ENCODE measurements around the gene RMC1. TPM values are rescaled to one million over a fixed set of nuclear protein-coding genes. Genes with fewer than 3 reads are reported as not detected.

RMC1 gene
- total RNA-seq, 2 experiments from 2014 or later: 32.8 to 36.2 TPM

DNA sequence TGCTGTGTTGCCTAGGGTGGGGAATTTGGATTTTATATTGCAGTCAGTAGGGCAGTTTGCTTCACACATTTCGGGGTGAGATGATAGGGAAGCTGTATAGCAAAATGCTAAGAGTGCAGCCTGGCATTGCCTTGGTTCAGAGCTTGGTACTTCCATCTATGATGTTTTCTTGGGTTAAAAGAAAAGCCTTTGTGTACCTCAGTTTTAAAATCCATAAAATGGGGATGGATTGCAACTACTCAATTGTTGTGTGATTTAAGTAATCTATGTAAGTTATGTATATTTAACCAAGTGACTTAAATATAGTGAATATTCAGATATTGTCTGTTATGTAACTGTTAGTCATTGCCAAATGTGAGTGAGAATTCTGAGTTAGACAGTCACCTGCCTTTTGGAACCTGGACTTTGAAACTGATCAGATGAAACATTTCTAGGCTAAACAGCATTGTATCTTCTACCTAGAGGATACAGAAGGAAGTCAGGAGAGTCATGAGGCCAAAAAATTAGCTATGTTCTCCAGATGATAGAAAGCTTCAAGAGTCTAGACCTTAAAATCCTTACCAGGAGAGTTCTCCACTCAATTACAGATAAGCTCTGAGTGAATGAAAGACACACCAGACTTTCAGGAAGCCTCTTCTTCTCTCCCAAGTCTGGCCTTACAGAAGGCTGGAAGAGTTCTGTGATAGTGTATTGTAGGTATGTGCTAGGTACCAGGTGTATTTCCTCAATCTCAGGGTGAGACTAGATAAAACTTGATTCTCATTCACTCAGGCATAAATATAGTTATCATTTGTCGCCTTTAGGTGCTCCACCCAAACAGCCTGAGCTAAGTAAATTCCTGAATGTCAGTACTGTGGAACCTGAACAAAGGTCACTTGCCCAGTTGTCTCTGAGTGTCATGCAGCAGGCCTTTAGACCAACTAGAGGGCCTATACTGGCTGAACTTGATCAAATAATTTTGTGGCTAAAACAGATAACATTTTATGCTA, 42.7 kb upstream of the RMC1 start:
- ChIA-PET POLR2A (interaction anchor here (0.6 to 1.3 kb wide), 4 partner anchors 8 to 26 kb away, joined by 3 to 5 read pairs (median 4); no protein-coding TSS in a partner anchor), CTCF (ENCODE audit: unreplicated experiment) (interaction anchor here (0.9 kb wide), 1 partner anchor 38 kb away, joined by 3 read pairs; no protein-coding TSS in a partner anchor)
- no TSS peak for BruUV-seq (replicated peaks)
- H3K9me3 ChIP-seq (ENCODE audit: low read length): no peaks in the 10 kb centered on the region
- no peaks in the 10 kb centered on the region for H3K4me1 ChIP-seq (ENCODE audit: insufficient read depth, low read length, poor library complexity, severe bottlenecking)
- DNase-seq (ENCODE audit: low spot score): no peak
- peaks cover 58% of the 10 kb centered on the region for H3K79me2 ChIP-seq (ENCODE audit: insufficient read depth, low read depth, low read length)
- H3K36me3 ChIP-seq (ENCODE audit: insufficient read depth, low read length): peaks cover 59% of the 10 kb centered on the region
- H2AFZ ChIP-seq (ENCODE audit: low read length): no peak overlapping the region
- H4K20me1 ChIP-seq (ENCODE audit: insufficient read depth, low read length): peaks cover 13% of the 10 kb centered on the region; the same call in 1 of the 2 replicates
- H3K27ac ChIP-seq (ENCODE audit: low read depth, low read length, poor library complexity, severe bottlenecking): no peak overlapping the region
- no peak overlapping the region for H3K4me2 ChIP-seq (ENCODE audit: low read length)
- H3K4me3 ChIP-seq (ENCODE audit: low read depth, low read length, poor library complexity, severe bottlenecking): no peak overlapping the region
- TF ChIP-seq, protein P1, sequence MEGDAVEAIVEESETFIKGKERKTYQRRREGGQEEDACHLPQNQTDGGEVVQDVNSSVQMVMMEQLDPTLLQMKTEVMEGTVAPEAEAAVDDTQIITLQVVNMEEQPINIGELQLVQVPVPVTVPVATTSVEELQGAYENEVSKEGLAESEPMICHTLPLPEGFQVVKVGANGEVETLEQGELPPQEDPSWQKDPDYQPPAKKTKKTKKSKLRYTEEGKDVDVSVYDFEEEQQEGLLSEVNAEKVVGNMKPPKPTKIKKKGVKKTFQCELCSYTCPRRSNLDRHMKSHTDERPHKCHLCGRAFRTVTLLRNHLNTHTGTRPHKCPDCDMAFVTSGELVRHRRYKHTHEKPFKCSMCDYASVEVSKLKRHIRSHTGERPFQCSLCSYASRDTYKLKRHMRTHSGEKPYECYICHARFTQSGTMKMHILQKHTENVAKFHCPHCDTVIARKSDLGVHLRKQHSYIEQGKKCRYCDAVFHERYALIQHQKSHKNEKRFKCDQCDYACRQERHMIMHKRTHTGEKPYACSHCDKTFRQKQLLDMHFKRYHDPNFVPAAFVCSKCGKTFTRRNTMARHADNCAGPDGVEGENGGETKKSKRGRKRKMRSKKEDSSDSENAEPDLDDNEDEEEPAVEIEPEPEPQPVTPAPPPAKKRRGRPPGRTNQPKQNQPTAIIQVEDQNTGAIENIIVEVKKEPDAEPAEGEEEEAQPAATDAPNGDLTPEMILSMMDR (conservative IDR thresholded peaks at IDR 0.05; ENCODE audit: low read length): no peak
- no peak for TF ChIP-seq EZH2phosphoT487 (IDR thresholded peaks at IDR 0.05; ENCODE audit: borderline replicate concordance, low read depth, low read length)
- intact Hi-C loops (cut with micrococcal nuclease; ENCODE audit: unreplicated experiment): no loop called here
- no peaks in the 10 kb centered on the region for H3K9me2 ChIP-seq (ENCODE audit: insufficient read depth, low read length)

DNA sequence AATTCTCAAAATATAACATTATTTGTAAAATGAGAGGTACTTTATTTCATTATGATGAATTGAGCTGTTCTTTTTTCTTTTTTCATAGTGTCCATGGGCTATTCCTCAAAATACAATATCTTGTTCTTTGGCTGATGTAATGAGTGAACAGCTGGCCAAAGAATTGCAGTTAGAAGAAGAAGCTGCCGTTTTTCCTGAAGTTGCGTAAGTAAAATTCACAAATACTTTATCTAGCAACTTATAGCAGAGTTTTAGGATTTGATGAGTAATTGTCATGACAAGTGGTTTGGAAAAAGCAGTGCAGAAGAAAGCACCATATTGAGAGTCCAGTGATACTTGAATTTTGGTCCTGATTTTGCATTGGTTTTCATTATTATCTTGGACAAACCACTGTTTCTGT, 40.4 kb upstream of the RMC1 start:
- BruUV-seq (replicated peaks): no TSS peak
- peaks cover 13% of the 10 kb centered on the region; the same call in 1 of the 2 replicates for H4K20me1 ChIP-seq (ENCODE audit: insufficient read depth, low read length)
- H3K79me2 ChIP-seq (ENCODE audit: insufficient read depth, low read depth, low read length): peaks cover 37% of the 10 kb centered on the region; the same call in 1 of the 2 replicates
- H3K36me3 ChIP-seq (ENCODE audit: insufficient read depth, low read length): peaks cover 65% of the 10 kb centered on the region
- H3K4me3 ChIP-seq (ENCODE audit: low read depth, low read length, poor library complexity, severe bottlenecking): no peak overlapping the region
- H3K4me2 ChIP-seq (ENCODE audit: low read length): no peak overlapping the region
- DNase-seq (ENCODE audit: low spot score): no peak
- ChIA-PET POLR2A (interaction anchor here (0.6 to 1.4 kb wide), 4 partner anchors 10 to 206 kb away, joined by 3 to 7 read pairs (median 4); partner anchors contain the start of gene RIOK3), CTCF (ENCODE audit: unreplicated experiment) (no interaction called here)
- intact Hi-C loops (cut with micrococcal nuclease; ENCODE audit: unreplicated experiment): no loop called here
- no peak overlapping the region for H3K27ac ChIP-seq (ENCODE audit: low read depth, low read length, poor library complexity, severe bottlenecking)
- no peaks in the 10 kb centered on the region for H3K4me1 ChIP-seq (ENCODE audit: insufficient read depth, low read length, poor library complexity, severe bottlenecking)
- H3K9me3 ChIP-seq (ENCODE audit: low read length): no peaks in the 10 kb centered on the region
- TF ChIP-seq, protein P1 (conservative IDR thresholded peaks at IDR 0.05; ENCODE audit: low read length): no peak
- no peak for TF ChIP-seq EZH2phosphoT487 (IDR thresholded peaks at IDR 0.05; ENCODE audit: borderline replicate concordance, low read depth, low read length)
- no peaks in the 10 kb centered on the region for H3K9me2 ChIP-seq (ENCODE audit: insufficient read depth, low read length)
- no peak overlapping the region for H2AFZ ChIP-seq (ENCODE audit: low read length)
